Suprapubic skin (tissue), 4 donors: ENCODE data around the gene SGCB. TPM values are rescaled to one million over a fixed set of nuclear protein-coding genes. Genes with fewer than 3 reads are reported as not detected.

Experiments used
- DNase-seq, 2 donors: peaks; one replicate each; pipeline ENCODE4 v3.0.0-alpha.2; 2019; ENCODE audit warnings: low spot score in 2 of 2
- H3K27ac ChIP-seq: fragments of 200-600 bp; sonication (generic); one replicate; pipeline ENCODE4 v1.5.1; 2019
- H3K27me3 ChIP-seq: fragments of 200-600 bp; sonication (generic); one replicate; pipeline ENCODE4 v1.5.1; 2019
- H3K36me3 ChIP-seq: fragments of 200-600 bp; sonication (generic); one replicate; pipeline ENCODE4 v1.5.1; 2019
- H3K4me1 ChIP-seq: fragments of 200-600 bp; sonication (generic); one replicate; pipeline ENCODE4 v1.5.1; 2019
- H3K4me3 ChIP-seq: fragments of 200-600 bp; sonication (generic); one replicate; pipeline ENCODE4 v1.5.1; 2019; ENCODE audit warnings: mild to moderate bottlenecking
- H3K9me3 ChIP-seq: fragments of 200-600 bp; sonication (generic); one replicate; pipeline ENCODE4 v1.5.1; 2019
- EP300 ChIP-seq: sonication (generic); formaldehyde crosslinking; IDR thresholded peaks from one replicate; pipeline ENCODE4 v1.6.1; 2017; ENCODE audit warnings: antibody characterized with exemption
- POLR2A ChIP-seq, 2 donors: fragments of 450-650 bp; IDR thresholded peaks; one replicate each; pipeline ENCODE4 v1.6.1; 2017; ENCODE audit warnings: antibody characterized with exemption in 2 of 2, mild to moderate bottlenecking in 2 of 2, moderate library complexity in 2 of 2
- POLR2AphosphoS5 ChIP-seq, 3 donors: sonication (generic); formaldehyde crosslinking; IDR thresholded peaks; one replicate each; pipeline ENCODE4 v1.6.1; 2017; ENCODE audit warnings: antibody characterized with exemption in 3 of 3
- WGBS: methylation state at CpG from one replicate; pipeline ENCODE4 v1.1.5; 2018; 5-methylcytosine and 5-hydroxymethylcytosine counted together
- total RNA-seq, 4 donors: library from RNA; depleted of rRNA; stranded (reverse); fragments of >200 nt; gene quantifications; one replicate each; pipeline ENCODE4 v1.1.0, GENCODE V29; 2016
- TF ChIP-seq, protein P1 (sequence below), 2 donors: fragments of 200-600 bp in 1 of 2; fragments of 450-650 bp in 1 of 2; sonication (generic) in 1 of 2; IDR thresholded peaks; one replicate each; pipeline ENCODE4 v1.5.1; 2016 to 2019; ENCODE audit warnings: antibody characterized with exemption in 2 of 2, mild to moderate bottlenecking in 1 of 2, moderate library complexity in 1 of 2

Gene SGCB
- total RNA-seq, 4 donors from 2014 or later, result 7.0 to 8.9 (median 7.5) TPM

GRCh38 chr4:52037689-52038102, 403 bp downstream of the SGCB start:
- peak overlapping the region; percentile 92 for H3K4me3 ChIP-seq
- under 1% methylated on average over 14 of the region's 25 CpGs for WGBS
- no peak for TF ChIP-seq EP300
- TF ChIP-seq, protein P1, sequence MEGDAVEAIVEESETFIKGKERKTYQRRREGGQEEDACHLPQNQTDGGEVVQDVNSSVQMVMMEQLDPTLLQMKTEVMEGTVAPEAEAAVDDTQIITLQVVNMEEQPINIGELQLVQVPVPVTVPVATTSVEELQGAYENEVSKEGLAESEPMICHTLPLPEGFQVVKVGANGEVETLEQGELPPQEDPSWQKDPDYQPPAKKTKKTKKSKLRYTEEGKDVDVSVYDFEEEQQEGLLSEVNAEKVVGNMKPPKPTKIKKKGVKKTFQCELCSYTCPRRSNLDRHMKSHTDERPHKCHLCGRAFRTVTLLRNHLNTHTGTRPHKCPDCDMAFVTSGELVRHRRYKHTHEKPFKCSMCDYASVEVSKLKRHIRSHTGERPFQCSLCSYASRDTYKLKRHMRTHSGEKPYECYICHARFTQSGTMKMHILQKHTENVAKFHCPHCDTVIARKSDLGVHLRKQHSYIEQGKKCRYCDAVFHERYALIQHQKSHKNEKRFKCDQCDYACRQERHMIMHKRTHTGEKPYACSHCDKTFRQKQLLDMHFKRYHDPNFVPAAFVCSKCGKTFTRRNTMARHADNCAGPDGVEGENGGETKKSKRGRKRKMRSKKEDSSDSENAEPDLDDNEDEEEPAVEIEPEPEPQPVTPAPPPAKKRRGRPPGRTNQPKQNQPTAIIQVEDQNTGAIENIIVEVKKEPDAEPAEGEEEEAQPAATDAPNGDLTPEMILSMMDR (IDR thresholded peaks at IDR 0.05), result no peak

DNA sequence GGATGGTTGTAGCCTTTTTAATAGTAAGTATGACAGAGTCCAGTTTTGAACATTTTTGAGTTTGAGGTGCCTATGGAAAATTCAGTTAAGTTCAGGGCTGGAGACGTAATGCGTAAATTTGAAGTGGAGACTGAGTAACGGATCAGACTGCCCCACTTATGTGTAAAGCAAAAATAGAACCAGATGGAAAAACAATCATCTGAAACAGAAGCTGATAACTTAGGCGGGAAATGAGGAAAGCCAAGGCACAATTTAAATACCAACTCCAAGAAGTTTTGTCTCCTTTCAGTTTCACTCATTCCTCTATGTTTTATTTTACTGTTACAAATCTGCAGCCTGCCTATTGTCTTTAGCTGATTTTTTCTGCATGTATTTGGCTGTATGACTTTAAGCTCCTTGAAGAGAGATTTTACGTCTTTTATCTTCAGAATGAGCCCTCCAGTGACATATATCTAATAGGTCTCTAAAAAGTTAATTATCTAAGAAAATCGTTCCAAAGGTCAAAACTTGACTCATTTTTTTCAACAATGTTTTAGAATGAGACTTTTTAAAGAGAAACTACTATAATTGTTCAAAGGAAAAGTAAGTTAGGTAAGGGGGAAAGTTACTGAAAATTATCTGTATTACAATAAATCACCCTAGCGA, 1.1 kb downstream of the SGCB start:
- DNase-seq, result no peak
- no peaks in the 10 kb centered on the region for H3K27me3 ChIP-seq
- TF ChIP-seq EP300, result no peak
- TF ChIP-seq, protein P1 (IDR thresholded peaks at IDR 0.05), result no peak
- TF ChIP-seq POLR2AphosphoS5 (IDR thresholded peaks at IDR 0.05), result no peak
- TF ChIP-seq POLR2A (IDR thresholded peaks at IDR 0.05), result no peak
- WGBS, result 42% methylated on average over 7 of the region's 7 CpGs
- H3K4me1 ChIP-seq, result peaks cover 12% of the 10 kb centered on the region
- no peaks in the 10 kb centered on the region for H3K9me3 ChIP-seq
- peak overlapping the region; percentile 92 for H3K4me3 ChIP-seq
- no peak overlapping the region for H3K27ac ChIP-seq
- H3K36me3 ChIP-seq, result no peaks in the 10 kb centered on the region

More at GRCh38 chr4:52037689-52038102, 403 bp downstream of the SGCB start:
- Histone ChIP-seq H3K9me3 (no peaks in the 10 kb centered on the region), H3K4me1 (peaks cover 12% of the 10 kb centered on the region), H3K27ac (peak overlapping the region; percentile 62), H3K36me3 (no peaks in the 10 kb centered on the region), H3K27me3 (peaks cover 4% of the 10 kb centered on the region)
- peak in 1 of 2 donors; percentile 68 for DNase-seq

DNA sequence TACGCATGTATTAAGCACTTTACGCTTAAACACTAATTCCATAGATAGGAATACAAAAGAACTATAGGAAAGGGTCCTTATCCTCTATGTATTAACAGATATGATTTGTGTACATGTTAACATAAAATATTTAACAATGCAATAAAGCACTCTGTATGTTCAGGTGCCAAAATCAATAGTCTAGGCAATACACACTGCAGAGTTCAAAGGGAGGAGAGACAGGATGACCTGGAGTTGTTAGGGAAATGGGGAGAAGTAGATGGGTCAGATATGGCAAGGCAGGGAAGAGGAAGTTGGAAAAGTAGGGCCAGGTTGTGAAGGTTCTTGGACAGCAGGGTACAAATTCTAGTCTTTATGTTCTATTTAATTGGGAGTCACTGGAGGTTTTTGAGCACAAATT, 2.9 kb downstream of the SGCB start:
- no peaks in the 10 kb centered on the region for H3K27me3 ChIP-seq
- H3K4me1 ChIP-seq, result peaks cover 12% of the 10 kb centered on the region
- TF ChIP-seq EP300, result no peak
- TF ChIP-seq, protein P1 (IDR thresholded peaks at IDR 0.05), result no peak
- TF ChIP-seq POLR2AphosphoS5 (IDR thresholded peaks at IDR 0.05), result no peak
- no peak for TF ChIP-seq POLR2A (IDR thresholded peaks at IDR 0.05)
- H3K27ac ChIP-seq, result no peak overlapping the region
- no peak overlapping the region for H3K4me3 ChIP-seq
- no peaks in the 10 kb centered on the region for H3K36me3 ChIP-seq
- no peak for DNase-seq
- no peaks in the 10 kb centered on the region for H3K9me3 ChIP-seq
- 96% methylated on average over 2 of the region's 2 CpGs for WGBS

GRCh38 chr4:52032005-52032404, 6.1 kb downstream of the SGCB start:
- Histone ChIP-seq H3K9me3 (no peaks in the 10 kb centered on the region), H3K4me3 (no peak overlapping the region), H3K36me3 (peaks cover 18% of the 10 kb centered on the region), H3K4me1 (peaks cover 6% of the 10 kb centered on the region), H3K27me3 (no peaks in the 10 kb centered on the region), H3K27ac (no peak overlapping the region)
- TF ChIP-seq, protein P1 (IDR thresholded peaks at IDR 0.05), result no peak
- TF ChIP-seq EP300 (no peak), POLR2AphosphoS5 (IDR thresholded peaks at IDR 0.05) (no peak), POLR2A (IDR thresholded peaks at IDR 0.05) (no peak)
- 83% methylated on average over 1 of the region's 1 CpG for WGBS
- DNase-seq, result no peak

- WGBS, result 67% methylated on average over 1 of the region's 1 CpG
Observed at GRCh38 chr4:52028970-52029369, 9.1 kb downstream of the SGCB start.

More at GRCh38 chr4:52028970-52029369, 9.1 kb downstream of the SGCB start:
- DNase-seq, result no peak
- TF ChIP-seq EP300, result no peak
- Histone ChIP-seq H3K27me3 (no peaks in the 10 kb centered on the region), H3K4me3 (no peak overlapping the region), H3K9me3 (no peaks in the 10 kb centered on the region), H3K27ac (no peak overlapping the region), H3K4me1 (no peaks in the 10 kb centered on the region), H3K36me3 (peaks cover 20% of the 10 kb centered on the region)
